ENCODE data around the gene CBX8.

Gene CBX8

DNA sequence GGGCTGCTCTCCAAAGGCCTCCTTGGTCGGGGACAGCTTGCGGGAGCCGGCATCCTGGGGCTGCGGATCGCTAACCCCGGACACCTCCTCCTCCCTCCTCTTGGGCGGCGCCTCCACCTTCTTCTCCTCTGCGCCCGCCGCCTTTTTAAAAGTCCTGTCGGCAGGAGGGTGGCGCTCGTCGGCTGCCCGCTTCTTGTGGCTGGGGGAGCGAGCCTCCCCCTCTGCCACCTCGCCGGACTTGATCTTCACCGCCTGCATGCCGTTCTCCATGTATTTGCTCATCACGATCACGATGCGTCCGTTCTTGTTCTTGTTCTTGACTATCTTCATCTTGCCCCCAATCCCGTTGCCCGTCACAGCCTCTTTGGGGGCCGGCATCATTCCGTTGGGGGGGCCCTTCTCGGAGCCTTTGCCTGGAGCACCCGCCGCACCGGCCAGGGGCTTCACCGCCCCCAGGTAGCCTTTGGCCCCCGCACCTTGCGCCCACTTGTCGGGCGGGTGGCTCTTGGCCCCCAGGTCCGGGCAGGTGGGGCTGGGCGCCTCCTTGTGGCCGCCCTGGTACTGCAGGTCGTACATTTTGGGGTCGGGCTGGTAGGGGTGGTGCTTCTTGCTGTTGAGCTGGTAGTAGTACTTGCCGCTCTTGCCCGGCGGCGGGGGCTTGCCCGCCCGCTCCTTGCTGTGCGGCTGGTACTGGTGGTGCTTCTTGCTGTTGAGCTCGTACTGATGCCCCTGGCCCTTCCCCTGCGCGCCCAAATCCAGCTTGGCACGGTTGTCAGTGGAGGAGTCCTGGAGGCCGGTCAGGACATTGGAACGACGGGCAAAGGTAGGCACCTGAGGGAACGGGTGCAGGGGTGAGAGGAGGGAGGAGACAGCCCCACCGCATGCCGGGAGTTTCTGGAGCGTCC is 37.9 kb upstream of the CBX8 start:
- DNase-seq: peak; percentile 41

DNA sequence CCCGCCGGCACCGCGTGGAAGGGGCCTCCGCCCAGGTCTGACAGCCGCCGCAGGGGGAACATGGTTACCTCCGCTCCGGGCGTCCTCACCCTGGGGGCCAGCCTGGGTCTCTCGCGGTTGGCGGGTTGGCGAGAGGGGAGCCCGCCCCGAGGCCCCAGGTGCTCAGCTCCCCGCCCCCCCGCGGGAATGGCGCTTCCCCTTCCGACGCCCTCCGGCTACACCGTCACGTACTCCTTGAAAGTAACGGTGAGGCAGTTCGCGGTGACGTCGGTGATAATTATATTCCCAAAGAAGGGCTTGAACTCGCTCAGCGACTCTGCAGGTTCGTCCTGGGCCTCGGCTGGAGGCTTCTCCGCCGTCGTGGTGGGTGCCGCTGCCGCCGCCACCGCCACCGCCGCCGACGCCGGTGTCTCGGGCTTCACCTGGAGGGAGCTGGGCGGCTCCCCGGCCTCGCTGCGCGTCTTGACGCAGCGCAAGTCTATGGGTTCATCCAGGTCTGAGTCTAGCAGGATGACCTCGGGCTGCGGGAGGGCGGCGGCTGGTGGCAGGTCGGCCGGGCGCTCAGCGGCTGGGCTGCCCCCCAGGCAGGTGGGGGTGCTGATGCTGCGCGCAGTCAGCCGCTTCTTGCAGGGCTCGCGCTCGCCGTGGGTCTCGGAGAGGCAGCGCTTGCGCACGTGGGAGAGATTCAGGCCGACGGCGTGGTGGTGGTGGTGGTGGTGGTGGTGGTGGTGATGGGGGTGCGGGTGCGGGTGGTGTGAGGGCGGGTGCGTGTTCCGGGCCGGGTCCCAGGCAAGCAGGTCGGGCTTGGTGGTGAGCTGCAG is 37.1 kb upstream of the CBX8 start:
- no peak for DNase-seq

DNA sequence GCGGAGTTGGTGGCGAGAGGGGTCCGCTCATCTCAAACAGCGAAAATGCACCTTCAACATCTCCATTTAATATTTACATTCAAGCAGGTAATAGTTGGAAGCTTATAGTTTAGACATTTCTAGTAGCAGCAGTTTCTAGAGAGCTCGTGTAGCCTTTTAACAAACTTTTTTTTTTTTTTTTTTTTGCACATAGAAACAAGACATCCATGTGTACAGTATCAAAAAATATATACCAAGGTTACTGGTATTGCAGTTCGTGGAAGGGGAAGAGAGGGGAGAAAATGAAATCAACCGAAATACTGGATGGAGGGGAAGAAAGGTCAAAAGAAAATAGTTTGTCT is 36.2 kb upstream of the CBX8 start:
- DNase-seq: no peak

DNA sequence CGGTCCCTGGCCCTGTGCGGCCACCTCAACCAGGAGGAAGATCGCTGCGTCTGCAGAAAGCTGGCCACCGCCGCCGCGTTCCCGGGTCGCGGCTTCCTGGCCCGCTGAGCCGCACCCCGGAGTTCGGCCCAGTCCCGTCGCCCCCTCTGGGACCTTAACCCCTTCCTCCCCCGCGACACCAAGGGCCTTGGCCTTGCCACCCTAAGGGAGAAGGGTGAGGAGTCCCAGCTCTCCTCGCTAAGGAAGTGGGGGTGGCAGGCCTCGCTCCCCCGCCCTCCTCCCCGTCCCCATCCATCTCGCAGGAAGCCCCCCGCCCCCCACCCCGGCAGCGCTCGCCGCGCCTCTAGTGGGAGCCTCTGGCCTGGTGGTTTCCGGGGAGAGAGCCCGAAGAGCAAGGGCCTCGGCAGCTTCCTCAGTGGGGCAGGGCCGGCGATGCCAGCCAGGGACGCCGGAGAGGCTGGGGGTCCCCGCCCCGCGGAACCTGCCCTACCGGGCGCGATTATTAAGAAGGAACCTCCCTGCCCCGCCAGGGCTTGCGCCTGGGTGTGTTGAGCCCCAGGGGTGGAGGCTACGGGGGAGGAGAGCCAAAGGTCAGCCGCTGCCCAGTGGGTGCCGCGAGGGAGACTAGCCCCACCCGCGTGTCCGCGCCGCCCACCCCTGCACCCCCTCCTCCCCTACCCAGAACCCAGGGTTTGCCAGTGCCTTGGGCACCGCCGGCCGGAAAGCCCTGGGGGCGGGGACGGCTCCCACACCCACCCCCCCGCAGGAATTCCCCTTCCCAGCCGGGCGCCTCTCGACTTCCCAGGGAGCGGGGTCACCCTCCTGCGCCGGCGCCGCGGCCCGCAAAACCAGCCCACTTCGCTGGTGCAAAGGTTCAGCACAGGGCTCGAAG is 35.6 kb upstream of the CBX8 start:
- DNase-seq: no peak

DNA sequence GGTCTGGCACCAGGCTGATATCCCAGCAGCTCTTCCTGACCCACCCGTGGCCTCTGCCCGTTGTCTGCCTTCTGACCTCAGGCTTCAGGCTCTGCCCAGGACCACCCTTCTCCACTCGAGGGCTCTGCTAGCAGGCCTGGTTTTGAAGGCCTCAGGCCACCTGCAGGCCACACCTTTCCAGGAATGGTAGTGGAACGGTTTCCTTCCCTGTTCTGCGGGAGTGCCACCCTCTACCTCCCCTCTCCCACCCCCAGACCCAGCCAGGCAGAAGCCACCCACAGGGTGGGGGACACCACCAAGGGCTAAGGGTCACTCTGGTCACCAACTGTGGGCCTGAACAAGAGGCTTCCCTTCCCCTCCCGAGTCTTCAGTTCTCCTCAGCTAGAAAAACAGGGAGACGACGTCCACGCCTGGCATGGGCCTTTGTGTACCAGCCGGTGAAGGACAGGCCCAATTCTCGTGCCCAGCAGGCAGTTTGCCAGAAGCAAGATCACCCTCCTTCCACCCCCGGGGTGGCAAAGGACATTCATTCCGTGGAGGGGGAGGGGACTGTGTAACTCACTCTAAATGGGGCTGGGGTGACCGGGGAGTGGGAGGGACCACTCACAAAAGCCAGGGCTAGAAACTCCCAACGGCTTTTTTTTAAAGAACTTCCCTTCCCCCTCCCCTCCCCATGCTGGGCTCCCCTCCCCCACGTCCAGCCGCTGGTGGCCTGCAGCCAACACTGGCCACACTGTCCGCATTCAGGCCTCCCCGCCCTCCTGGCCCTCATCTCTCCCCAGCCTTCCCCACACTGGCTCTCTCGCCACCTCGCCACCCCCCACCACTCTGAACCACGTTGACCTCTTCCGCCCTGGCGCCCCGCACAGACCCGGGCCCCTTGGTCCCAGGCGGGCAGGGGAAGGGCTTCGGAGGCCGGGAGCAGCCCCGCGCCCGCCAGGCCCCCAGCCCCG is 34.7 kb upstream of the CBX8 start:
- no peak for DNase-seq

DNA sequence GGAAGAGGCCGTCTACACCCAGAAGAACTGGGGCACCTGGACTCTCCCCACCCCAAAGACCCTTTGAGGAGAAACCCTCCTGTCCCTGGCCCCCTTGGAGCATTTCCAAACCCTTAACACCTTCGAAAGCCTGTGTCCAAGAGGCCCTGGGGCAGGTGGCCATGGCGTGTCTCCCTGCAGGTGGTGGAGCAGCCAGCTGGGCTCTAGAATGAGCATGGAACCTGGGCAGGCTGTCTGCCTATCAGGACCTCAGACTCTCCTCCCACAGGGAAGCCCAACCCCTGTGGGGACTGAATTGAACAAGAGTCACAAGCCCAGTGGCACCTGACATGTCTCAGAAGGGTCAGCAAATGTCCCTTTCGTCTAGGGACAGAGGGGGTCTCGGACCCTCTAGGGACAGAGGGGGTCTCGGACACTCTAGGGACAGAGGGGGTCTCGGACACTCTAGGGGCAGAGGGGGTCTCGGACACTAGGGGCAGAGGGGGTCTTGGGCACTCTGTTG is 33.9 kb upstream of the CBX8 start:
- DNase-seq: no peak

DNA sequence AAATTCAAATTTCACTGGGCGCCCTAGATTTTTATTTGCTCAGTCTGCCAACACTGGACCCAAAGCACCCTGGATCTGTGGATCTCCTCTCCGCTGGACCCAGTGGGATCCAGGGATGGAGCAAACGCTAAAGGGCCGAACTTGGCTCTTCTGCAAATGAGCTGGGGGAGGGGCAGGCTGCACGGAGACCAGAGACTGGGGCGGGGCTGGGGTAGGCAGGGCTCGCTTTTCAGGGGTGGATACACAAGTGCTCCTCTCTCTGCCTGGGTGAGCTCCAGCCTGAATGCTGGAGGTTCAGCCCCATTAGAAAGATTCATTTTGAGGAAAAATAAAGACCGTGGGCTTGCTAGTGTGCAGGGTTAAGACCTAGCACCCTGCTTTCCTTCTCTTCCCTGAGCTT is 33.4 kb upstream of the CBX8 start:
- DNase-seq: no peak

DNA sequence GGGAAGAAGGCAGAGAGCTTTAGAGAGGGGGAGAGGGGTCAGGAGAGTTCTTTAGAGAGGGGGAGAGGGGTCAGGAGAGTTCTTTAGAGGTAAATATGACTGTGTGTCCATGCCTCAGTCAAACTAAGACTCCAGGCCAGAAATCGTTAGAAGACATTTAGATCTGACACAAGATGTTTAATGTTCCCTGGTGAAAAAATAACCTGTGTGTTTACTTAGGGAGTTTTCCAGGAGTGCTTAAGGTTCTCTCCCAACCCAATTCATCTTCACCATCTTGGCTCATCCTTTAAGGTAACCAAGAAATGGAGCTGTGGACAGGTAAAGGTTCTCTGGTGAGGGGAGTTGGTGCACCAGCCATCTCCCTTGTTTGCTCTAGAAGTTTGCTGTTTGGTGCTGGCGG is 32.6 kb upstream of the CBX8 start:
- no peak for DNase-seq

DNA sequence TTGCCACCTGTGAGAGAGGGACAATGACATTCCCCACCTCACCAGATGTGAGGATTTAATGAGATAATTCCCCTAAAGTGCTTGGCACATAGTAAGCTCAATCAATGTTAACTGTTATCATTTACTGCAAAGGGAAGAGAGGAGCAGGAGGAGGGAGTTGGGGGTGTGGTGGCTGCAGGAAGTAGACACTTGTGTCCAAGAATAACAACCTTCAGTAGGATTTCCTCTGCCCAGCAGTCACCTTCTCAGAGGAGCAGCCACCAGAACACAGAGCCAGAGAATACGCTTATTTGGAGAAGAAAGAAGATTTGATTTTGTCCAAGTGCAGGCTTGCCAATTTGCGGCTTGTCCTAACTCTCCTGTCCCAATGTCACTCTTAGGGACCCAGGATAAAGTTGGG is 32.1 kb upstream of the CBX8 start:
- DNase-seq: no peak

DNA sequence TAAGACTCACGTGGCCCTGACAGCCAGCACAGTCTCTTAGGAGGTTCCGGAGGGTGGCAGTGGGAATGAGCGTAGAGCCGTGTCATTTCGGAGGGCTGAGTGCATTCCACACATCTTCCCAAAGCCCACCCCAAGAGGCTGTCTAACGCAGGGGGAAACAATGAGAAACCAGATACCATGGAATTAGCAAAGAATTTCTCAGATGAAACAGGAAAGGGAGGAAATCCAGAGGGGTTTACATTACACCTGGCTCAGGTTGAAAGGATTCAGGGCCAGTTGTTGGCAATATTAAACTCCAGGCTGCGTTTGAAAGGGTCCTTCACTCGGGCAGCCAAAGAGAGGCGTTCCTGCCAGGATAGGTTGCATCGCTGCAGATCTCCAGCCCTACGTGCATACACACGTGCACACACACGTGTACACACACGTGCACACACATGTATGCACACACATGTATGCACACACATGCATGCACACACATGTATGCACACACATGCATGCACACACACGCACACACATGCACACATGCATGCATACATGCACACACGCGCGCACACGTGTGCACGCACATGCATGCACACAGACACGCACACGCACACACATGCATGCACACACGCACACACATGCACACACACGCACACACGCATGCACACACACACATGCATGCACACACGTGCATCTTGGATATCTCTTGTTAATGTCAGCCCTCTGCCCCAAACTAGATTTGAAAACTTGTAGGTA is 30.1 kb upstream of the CBX8 start:
- no peak for DNase-seq

DNA sequence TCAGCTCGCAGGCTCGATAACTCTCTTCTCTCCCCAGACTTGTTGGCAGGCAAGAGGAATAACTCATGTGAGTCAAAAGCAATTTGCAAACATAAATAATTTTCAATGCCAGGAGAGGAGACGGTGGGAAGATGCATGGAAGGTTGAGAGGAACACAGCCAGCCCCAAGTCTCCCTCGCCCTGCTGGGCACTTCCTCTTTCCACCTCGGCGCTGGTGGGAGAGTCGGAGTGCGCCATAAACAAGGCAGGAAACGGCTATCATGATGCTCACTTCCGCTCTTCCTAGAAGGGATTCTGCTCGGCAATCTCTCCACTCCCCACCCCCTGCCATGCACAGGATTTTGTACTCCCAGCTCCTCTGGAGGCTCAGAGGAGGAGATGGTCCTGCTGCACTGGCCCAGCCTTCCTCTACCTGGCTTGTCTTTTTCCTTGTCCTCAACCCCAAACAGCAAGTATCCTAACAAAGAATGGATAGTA is 29.4 kb upstream of the CBX8 start:
- no peak for DNase-seq

DNA sequence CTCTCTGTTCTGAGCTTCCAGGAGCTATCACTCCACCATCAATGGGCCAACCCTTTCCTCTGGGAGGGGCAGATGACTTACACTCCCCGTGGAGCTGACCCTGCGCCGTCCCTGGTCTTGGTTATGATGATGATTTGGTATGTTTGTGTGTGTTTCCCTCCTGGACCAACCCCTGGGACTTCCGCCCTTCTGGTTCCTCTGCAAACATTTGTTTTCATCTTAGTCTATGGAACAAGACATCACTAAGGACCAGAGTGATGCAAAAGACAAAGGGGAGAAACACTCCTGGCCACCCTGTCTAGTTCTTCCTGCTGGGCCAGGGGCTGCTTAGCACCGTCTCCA is 28.7 kb upstream of the CBX8 start:
- no peak for DNase-seq

DNA sequence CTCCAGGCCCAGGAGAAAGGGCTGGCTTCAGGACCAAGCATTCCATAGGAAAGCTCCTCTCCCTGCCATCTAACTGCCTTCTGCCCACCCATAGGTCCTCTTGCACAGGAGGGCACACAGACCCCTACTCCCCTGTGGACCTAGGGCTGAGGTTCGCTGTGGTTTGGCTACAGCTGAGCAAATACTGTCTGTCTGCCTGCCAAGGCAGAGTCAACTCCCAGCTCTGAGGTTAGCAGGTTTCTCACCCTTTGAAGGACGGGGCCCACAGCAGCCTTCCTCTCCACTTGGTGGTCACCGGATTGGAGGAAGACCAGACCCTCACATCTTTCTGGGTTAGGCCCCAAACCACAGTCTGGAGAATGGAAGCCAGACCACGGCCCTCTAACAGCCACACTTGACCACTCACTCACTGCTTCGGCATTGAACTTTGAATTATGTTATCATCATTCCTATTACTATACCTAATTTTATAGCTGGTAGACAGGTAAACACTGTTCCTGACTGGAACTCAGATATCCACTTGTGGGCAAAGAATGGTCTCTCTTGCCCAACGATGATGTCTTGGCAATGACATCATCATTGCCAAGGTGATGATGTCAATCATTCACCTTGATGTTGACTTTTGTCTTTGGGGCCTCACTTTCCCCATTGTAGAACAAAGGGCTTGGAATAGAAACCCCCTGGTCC is 28.2 kb upstream of the CBX8 start:
- no peak for DNase-seq

DNA sequence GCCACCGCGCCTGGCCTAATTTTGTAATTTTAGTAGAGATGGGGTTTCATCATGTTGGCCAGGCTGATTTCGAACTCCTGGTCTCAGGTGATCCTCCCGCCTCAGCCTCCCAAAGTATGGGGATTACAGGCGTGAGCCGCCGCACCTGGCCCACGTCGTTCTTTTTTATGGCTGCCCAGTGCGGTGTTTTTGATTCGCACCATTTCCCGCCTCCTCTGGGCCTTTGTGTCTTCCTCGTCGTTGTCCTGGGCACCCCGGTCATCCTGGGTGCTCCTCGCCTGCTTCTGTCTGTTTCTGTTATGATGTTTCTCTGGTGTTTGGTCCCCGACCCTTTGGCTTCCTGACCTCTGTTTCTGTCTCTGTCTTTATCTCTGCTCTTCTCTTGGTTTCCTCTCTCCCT is 27.4 kb upstream of the CBX8 start:
- DNase-seq: no peak

DNA sequence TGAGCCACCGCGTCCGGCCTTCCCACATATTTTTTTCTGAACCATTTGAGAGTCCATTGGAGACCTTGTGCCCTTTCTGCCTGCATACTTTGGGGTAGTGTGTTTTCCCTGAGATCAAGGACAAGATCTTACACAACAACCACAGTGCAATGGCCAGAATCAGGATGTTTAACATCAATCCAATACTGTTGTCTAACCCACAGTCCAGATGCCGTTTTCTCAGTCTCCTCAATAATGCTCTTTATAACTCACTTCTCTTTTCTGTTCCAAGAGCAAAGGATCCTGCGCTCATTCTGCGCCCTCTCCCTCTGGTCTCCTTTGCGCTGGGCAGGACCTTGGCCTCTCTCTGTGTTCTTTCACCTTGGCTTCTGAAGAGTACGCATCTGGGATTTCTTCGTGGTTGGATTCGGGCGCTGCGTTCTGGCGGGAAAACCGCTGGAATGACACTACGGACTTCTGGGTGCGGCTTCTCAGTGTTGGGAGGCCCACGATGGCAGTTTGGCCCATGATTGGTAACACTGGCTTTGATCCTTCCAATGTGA is 25.8 kb upstream of the CBX8 start:
- DNase-seq: no peak

DNA sequence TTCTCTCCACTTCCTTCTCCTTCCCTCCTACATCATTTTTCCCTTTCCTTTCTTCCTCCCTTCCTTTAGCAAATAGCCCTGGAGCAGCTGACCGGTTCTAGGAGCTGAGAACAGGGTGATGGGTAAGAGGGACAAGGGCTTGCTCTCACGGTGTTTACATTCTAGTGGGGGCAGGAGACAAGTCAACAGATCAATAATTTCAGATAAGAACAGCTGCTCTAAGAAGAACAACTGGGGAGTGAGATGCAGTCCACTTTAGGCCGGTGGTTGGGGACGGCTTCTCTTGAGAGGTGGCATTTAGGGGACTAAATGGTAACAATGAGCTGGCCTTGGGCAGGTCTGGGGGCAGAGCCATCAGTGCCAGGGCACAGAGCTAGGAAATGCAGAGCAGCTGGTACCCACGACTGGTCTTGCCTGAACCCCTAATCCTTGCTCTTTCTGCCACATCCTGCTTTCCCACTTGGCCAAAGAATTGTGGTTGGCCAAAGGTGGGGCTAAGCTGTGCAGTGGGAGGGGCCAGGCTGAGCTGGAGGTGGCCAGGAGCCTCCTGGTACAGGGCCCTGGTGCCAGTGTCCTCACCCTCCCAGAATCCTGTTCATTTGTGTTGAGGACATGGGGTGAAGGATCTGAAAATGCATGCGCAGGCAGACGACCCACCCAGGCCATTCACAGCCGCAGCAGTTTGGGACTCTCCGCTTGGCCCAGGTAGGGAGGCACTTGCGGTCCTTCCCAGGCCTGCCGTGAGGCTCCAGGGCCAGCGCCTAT is 24.6 kb upstream of the CBX8 start:
- DNase-seq: no peak

DNA sequence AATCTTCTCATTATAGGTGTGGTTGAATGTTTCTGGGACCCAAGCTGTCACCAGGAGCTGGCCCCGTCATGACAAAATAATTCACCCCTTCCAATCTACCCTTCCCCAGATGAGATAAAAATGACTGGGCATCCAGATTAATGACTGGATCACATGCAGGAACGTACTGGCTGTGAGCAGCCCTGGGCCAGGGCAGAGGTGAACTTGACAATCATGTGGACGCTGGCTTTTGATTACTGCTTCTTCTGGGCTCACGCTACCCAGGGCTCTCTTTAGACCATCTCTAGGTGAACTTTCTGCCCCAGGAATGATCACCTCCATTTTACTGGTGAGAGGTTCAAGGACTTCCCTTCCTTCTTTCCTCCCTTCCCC is 24.1 kb upstream of the CBX8 start:
- no peak for DNase-seq

DNA sequence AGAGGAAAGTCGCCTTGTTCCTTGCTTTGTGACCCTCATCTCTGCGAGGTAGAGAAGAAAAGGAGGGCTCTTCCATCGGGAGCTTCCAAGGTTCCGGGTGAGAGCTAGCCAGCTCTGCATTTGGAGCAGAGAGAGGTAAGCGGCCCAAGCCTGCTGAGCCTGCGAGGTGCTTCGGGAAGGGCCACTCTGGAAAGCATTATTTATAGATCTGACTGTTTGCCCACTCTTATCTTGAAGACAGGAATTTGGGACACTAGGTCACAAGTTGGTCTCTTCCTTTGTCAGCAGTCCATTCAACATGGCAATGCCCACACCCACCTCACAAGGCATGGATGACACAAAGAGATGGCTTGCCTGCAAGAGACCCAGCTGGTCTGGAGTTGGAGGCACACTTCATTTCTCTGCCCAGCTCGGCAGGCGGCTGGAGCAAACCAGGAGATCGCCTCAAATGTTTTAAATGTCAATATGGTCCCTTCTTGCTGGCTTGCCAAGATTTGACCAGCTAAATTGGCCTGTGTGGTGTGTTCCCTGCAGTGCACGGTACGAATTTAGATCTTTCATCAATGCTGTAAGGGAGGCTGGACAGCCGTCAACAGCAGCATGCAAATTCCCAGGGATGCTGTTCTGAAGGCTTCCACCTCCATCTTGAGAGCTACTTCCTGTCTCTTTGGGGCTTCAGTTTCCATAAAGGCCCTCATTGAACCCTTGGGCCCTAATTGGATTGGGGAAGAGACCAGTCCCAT is 22.8 kb upstream of the CBX8 start:
- DNase-seq: no peak

DNA sequence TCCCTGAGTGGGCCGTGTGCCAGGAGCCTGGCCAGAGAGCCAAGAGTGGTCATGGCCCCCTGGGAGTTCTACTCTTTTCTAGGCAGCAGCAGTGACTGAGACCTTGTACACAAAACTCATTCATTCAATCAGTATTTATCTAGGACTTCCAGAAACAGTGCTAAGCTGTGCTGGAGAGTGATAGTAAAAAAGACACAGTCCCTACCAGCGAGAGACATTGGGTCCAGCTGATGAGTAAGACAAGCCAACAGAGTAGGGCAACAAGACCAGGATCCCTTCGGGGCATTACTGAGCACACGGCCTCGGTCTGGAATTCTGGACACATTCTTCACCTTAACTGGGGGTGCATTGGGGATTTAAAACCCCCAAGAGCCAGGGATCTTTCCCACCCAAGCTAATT is 22.2 kb upstream of the CBX8 start:
- no peak for DNase-seq
